Measurements from ENCODE around the gene ATOH1.

Gene ATOH1

DNA sequence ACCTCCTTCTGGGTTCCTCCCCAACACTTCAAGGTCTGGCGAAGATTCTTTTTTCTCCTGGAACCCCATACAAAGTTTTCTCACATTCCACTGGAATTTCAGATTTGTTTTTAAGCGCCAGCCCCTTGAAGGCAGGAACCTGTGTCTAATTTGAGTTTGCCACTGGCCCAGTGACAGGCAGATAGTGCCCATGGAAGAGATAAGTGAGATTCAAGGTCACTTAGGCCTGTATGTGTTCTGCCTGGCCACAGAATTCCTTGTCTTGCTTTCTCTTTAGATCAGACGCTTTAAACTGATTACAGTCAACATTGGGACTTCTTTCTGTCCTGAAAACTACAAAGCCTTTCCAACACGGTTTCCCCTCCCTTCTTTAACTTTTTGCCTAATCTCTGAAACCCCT is 11.2 kb downstream of the ATOH1 start:
- no peak for DNase-seq

DNA sequence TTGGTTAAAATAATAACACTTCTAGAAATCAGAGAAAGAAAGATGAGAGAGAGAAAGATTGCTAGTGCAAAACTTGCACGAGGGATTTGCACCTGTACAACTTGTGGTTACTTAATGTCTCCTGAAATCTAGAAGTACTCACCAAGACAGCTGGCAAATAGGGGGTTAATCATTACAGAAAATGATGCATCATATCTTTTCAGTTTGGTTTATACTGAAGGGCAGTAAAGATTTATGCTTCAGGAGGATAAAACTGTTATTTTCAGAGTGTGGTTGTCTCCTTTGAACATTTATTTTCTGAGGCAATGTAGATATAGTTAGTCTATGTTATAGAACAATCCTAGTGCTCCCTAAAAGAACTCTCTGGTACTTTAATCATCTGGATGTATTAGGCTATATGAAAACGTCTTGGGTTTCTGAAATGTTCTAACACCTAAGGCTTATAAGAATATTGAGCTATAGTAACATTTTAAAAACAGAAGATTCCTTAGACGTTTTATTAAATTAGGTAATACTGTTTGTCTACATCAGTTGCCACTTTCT is 13.3 kb downstream of the ATOH1 start:
- DNase-seq = no peak

DNA sequence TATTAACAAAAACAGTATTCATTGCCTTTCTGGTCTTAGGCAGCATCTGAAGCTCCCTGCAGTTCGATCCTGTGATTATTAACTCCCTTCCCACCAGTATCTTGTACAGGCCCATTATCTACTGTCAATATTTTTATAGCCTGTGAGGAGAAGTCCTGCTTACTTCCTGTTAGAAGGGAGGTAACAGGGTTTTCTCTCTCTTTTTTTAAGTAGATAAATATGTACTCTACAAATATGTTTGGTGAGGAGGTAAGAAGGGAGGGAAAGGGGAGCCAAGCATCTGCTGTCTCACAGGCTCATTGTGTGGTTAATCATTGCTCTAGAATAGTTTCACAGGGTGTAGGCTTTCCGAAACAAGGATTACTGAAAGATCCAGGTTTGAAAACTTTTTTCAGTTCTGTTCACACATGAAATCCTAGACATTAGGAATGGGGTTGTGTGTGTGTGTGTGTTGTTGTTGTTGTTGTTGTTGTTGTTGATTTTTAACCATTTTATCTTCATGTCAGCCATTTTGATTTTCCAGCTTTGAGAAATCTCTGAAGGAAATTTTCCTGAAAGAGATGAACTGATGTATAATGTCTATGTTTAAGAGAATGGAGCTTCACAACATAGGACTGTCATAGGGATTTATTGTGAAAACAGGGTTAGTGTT is 14.2 kb downstream of the ATOH1 start:
- peak in 1 of 2 experiments; percentile 9 for DNase-seq

GRCh38 chr4:93843772-93844171 is 15.2 kb downstream of the ATOH1 start:
- no peak for DNase-seq

GRCh38 chr4:93852680-93853079 is 24.1 kb downstream of the ATOH1 start:
- no peak for DNase-seq

- DNase-seq = no peak
Observed at GRCh38 chr4:93855926-93856325, 27.4 kb downstream of the ATOH1 start.

DNA sequence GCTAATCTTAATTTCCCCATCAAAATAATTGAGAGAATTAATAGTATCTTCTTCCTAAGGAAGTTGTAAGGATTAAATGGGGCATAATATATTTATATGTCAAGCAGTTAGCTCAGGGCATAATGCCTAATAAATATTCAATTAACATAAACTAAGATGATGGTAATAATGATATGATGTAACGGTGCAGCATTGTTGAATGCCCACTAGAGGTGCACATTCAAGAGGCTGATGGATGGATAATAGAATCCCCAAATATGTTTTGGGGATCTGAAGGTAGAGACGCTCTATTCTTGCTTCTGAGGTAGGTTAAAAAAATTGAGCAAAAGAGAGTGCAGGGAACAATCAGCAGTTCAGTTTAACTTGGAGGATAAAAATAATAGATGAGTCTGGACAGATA is 37.1 kb downstream of the ATOH1 start:
- DNase-seq = no peak

DNA sequence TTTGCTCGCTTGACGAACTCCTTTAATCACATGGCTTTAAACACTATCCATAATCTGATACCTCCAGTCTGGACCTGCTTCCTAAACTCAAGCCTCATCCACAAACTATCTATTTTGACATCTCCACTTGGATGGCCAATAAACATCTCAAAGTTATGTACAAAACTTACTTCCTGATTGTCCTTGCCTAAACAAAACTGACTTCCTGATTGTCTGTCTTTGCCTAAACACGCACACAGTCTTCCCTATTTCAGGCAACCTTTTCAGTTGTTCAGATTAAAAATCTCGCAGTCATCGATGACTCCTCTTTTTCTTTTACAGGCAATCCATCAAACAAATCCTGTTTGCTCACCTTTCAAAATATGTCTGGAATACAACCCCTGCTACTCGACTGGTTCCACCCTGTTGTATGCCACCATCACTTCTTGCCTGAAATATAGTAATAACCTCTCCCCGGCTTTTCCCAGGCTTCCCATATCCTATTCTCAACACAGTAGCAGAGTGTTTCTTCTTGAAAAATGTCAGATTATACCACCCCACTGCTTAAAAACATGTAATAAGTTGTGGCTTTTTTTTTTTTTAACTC is 39.0 kb downstream of the ATOH1 start:
- DNase-seq = no peak

GRCh38 chr4:93870876-93871458 is 42.4 kb downstream of the ATOH1 start:
- no peak for DNase-seq

DNA sequence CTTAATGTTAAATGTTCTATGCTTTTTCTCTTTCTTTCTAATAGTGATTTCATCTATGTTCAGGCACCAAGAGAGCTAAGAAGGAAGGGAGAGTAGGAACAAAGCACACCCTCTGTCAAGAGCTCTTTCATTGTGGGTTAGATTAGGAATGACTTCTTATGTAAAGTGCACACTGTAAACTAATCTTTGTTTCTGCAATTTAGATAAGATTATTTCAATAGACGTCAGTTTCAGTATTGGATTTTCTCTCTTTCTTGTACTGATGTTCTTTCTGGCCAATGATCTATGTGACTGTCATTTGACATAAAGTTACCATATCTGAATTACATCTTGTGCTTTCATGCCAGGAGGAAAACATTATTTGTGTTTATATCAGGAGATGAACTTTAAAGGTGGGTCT is 48.2 kb downstream of the ATOH1 start:
- DNase-seq = no peak

DNA sequence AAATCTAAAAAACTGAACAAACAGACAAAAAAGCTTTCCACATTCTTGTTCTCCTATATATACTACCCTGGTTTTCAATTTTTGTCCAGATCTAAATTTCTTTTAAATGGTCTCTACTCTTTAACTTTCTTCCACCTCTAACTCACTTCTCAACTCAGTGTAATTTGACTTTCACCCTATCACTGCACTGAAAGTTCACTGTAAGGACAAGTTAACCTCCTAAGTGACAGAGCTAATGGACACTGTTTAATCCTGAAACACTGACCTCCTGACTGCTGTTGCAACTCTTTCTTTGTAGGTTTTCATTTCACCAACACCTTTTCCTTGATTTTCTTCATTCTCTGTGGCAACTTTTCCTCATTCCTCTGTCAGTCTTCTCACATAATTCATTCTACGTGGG is 50.0 kb downstream of the ATOH1 start:
- DNase-seq = no peak

- DNase-seq = no peak
Observed at GRCh38 chr4:93879919-93880318, 51.4 kb downstream of the ATOH1 start.

Data from NCI-H2081 (cell line).